Body of pancreas (tissue), 4 donors: ENCODE data around the gene DMRT2.

Experiments
- CTCF ChIP-seq, 7 experiments: fragments of 450-650 bp in 4 of 7; fragments of 200-600 bp in 3 of 7; sonication (generic) in 3 of 7; IDR thresholded peaks; one replicate each; pipeline ENCODE4 v1.5.1; 2016 to 2019; ENCODE audit warnings: antibody characterized with exemption in 7 of 7
- POLR2A ChIP-seq, 3 donors: fragments of 450-650 bp; IDR thresholded peaks; one replicate each; pipeline ENCODE4 v1.6.1; 2016; ENCODE audit warnings: antibody characterized with exemption in 3 of 3, mild to moderate bottlenecking in 2 of 3

GRCh38 chr9:1025131-1025530 lies 25.0 kb upstream of the DMRT2 start:
- TF ChIP-seq POLR2A (IDR thresholded peaks at IDR 0.05), result no peak
- TF ChIP-seq CTCF (IDR thresholded peaks at IDR 0.05), result no peak
